NCI-H1417 treated with DMSO at 0.1 percent for 48 hours (cell line): ENCODE data around the gene ATP6V1F.

Experiments used
- DNase-seq: peaks from one replicate; lab custom pipeline; 2025; lab: John Stamatoyannopoulos, UW

The ATP6V1F gene

DNA sequence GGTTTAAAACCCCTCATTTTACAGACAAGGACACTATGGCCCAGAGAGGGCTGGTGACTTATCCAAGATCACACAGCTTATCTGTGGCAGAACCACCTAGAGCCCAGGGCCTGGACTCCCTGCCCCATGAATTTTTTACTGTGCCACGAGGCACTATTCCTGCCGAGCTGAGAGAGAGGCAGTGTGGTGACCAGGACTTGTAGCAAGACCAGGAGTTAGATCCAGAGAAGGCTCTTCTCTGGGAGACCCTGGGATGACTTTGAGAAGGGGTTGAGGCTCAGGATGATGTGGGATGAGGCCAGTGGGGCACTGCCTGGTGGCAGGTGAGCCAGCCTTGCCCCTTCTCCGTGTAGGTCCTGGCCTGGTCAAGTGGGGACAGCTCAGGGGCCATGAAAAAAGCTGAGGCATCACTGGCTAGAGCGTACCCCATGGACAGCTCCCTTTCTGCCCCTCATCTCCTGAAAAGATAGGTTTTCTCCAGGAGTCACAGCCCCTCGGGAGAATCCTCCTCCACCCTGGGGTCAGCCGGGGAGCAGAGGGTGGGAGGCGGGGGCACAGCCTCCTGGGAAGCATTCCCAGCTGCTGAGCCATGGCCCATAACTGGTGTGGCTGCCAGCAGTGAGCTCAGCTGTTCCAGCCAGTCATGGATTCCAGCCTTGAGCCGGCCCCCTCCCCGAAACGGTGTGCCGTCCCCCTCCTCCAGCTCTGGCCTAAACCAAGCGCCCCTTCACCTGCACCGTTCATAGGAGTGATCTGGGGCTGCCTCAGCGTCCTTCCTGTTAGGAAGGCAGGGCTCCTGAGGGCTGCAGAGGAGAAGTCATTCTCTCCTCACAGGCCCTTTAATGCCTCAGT is 26.6 kb upstream of the ATP6V1F start:
- DNase-seq: no peak

- DNase-seq: no peak
These were observed 25.8 kb upstream of the ATP6V1F start for GRCh38 chr7:128836729-128837348.

GRCh38 chr7:128837521-128837921 is 25.1 kb upstream of the ATP6V1F start:
- no peak for DNase-seq

DNA sequence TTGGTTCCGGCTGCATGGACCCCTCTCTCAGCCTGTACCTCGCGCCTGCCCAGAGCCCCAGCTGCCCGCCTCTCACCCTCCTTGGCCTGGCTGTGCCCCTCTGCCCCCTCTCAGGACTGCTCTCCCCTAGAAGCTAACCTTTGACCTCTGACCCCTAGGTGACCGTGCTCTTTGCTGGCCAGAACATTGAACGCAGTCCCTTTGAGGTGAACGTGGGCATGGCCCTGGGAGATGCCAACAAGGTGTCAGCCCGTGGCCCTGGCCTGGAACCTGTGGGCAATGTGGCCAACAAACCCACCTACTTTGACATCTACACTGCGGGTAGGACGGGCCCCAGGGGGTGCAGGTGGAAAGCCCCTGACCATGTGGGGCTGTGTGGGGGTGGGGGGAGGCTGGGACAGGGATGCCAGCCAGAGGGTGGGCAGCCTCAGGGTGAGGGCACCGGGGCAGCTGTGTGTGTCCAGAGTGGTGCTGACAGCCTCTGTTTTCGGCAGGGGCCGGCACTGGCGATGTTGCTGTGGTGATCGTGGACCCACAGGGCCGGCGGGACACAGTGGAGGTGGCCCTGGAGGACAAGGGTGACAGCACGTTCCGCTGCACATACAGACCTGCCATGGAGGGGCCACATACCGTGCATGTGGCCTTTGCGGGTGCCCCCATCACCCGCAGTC is 24.4 kb upstream of the ATP6V1F start:
- DNase-seq: no peak

- DNase-seq: no peak
These were observed 23.5 kb upstream of the ATP6V1F start for GRCh38 chr7:128838981-128839731.

DNA sequence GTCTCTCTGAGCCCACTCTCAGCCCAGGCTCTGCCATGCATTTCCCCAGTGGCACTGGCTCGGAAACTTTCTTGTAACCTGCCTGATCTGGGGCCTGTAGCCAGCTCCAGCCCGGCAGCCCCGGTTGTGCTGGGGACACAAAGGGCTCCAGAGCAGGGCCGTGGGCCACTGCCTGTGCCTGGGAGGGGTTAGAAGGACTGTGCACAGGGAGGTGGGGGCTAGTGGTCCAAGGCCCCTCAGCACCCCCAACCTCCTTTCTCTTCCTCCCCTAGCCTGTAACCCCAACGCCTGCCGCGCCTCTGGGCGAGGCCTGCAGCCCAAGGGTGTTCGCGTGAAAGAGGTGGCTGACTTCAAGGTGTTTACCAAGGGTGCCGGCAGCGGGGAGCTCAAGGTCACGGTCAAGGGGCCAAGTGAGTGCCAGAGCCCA is 22.9 kb upstream of the ATP6V1F start:
- no peak for DNase-seq

DNA sequence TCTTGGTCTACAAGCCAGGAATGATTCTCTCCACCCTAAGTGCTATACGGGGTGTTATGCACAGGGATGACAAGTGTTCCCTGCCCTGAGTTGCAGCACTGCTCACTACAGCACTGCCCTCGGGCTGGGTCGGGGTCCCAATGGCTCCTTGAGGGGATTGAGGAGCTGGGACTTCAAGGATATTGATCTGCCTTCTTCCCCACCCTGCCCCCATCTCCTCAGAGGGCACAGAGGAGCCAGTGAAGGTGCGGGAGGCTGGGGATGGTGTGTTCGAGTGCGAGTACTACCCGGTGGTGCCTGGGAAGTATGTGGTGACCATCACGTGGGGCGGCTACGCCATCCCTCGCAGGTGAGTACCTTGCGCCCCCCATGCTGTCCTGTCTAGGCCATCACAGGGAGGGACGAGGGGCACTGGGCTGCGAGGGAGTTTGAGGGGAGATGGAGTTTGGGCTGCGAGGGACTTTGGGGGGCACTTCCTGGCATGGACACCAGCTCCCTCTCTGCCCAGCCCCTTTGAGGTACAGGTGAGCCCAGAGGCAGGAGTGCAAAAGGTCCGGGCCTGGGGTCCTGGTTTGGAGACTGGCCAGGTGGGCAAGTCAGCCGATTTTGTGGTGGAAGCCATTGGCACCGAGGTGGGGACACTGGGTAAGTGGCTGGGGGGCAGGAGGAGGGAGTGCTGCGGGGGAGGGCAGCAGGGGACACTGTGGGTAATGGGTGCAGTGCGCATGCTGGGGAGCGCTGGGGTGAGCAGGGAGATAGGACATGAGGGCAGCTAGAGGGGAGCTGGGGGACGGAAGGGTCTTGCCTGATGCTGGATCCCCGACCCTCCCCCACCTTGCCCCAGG is 22.1 kb upstream of the ATP6V1F start:
- no peak for DNase-seq

DNA sequence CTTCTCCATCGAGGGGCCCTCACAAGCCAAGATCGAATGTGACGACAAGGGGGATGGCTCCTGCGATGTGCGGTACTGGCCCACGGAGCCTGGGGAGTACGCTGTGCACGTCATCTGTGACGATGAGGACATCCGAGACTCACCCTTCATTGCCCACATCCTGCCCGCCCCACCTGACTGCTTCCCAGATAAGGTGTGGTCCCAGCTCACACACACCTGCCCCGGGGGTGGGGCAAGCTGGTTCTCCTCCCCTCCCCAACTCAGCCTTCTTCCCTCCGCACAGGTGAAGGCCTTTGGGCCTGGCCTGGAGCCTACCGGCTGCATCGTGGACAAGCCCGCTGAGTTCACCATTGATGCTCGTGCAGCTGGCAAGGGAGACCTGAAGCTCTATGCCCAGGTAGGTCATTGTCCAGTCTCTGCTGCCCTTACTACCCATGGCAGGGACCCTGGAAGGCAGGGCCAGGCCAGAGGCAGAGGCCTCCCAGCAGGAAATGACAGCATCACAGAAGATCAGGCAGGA is 21.4 kb upstream of the ATP6V1F start:
- no peak for DNase-seq

- no peak for DNase-seq
These were observed 20.6 kb upstream of the ATP6V1F start for GRCh38 chr7:128841921-128842673.

GRCh38 chr7:128842674-128843641 is 19.7 kb upstream of the ATP6V1F start:
- no peak for DNase-seq

- no peak for DNase-seq
These were observed 18.6 kb upstream of the ATP6V1F start for GRCh38 chr7:128843938-128844621.

DNA sequence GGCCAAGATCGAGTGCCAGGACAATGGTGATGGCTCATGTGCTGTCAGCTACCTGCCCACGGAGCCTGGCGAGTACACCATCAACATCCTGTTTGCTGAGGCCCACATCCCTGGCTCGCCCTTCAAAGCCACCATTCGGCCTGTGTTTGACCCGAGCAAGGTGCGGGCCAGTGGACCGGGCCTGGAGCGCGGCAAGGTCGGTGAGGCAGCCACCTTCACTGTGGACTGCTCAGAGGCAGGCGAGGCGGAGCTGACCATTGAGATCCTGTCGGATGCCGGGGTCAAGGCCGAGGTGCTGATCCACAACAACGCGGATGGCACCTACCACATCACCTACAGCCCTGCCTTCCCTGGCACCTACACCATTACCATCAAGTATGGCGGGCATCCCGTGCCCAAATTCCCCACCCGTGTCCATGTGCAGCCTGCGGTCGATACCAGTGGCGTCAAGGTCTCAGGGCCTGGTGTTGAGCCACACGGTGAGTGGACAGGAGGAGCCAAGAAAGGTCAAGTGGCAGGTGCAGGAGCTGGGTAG is 17.8 kb upstream of the ATP6V1F start:
- no peak for DNase-seq

GRCh38 chr7:128845475-128845874 is 17.2 kb upstream of the ATP6V1F start:
- DNase-seq: no peak

GRCh38 chr7:128845987-128846386 is 16.7 kb upstream of the ATP6V1F start:
- DNase-seq: no peak

- no peak for DNase-seq
These were observed 15.7 kb upstream of the ATP6V1F start for GRCh38 chr7:128846781-128847444.

DNA sequence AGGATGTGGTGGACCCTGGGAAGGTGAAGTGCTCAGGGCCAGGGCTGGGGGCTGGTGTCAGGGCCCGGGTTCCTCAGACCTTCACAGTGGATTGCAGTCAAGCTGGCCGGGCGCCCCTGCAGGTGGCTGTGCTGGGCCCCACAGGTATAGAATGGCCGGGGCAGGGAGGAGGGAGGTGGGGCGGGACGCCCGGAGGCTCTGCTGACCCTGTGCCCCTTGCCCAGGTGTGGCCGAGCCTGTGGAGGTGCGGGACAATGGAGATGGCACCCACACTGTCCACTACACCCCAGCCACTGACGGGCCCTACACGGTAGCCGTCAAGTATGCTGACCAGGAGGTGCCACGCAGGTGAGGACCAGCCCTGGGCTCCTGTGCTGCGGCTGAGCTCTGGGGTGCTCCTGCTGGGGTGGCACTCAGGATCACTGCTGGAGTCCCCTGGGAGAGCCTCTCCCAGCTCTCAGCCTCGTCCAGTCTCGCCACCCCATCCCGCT is 14.9 kb upstream of the ATP6V1F start:
- DNase-seq: no peak
